GM12872 (cell line): ENCODE results near the gene LIMA1.

ENCODE experiments used
- TF ChIP-seq, protein P1 (sequence below): IDR thresholded peaks from 3 replicates; pipeline ENCODE4 v1.5.1; 2011; ENCODE audit warnings: low read depth, mild to moderate bottlenecking, low read length, moderate library complexity; ENCODE audit not compliant: insufficient read depth

Gene LIMA1

DNA sequence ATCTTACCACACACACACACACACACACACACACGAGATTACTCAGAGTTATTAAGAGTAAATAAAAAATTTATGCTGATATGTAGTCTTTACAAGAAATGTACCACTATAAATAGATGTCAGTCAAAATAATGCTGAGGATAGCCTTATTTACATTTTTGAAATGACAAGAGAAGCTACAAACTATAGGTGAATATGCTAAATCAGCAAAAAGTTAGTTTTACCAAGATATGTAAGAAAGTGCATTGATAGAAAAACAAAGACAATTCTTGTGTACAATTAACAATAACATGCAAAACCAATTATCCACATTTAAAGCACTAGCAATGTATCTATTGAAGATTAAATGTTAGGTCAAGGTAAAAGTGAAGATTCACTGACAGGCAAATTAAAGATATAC is 69.3 kb downstream of the LIMA1 start:
- TF ChIP-seq, protein P1, sequence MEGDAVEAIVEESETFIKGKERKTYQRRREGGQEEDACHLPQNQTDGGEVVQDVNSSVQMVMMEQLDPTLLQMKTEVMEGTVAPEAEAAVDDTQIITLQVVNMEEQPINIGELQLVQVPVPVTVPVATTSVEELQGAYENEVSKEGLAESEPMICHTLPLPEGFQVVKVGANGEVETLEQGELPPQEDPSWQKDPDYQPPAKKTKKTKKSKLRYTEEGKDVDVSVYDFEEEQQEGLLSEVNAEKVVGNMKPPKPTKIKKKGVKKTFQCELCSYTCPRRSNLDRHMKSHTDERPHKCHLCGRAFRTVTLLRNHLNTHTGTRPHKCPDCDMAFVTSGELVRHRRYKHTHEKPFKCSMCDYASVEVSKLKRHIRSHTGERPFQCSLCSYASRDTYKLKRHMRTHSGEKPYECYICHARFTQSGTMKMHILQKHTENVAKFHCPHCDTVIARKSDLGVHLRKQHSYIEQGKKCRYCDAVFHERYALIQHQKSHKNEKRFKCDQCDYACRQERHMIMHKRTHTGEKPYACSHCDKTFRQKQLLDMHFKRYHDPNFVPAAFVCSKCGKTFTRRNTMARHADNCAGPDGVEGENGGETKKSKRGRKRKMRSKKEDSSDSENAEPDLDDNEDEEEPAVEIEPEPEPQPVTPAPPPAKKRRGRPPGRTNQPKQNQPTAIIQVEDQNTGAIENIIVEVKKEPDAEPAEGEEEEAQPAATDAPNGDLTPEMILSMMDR, result no peak

DNA sequence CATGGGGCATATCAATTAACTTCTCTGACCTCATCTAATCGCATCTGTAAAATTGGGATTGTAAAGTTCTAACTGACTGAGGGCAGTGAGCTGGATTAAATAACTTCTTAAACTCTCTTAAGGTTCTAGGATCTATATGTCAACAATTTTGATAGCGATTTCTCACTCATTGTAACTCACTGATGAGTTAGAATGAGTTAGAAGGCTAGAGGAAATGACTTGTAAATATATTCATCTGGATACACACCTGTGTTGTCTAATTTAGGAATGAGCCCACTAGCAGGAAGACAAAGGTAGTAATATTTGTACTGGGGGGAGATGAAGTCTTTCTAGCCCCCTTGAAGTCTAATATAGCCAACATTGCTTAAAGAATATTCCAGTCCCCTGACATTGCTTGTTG is 69.9 kb downstream of the LIMA1 start:
- TF ChIP-seq, protein P1, result no peak

DNA sequence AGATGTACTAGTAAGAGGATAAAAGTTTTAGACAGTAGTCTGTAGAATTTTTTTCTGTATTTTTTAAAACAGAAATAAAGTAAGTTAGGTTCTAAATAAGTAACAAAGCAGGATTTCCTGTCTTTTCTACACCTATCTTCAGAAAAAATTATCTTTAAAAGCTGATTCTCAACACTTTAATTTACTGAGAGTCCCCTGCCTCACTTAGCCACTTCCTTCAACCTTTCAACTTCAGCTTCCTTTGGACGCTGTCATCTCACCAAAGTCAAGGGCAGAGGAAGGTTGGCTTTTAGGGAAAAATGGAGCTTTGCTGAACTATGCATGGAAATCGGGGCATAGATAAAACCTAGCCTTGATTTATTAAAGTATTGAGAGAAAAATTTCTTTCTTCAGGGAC is 71.3 kb downstream of the LIMA1 start:
- TF ChIP-seq, protein P1, result no peak

DNA sequence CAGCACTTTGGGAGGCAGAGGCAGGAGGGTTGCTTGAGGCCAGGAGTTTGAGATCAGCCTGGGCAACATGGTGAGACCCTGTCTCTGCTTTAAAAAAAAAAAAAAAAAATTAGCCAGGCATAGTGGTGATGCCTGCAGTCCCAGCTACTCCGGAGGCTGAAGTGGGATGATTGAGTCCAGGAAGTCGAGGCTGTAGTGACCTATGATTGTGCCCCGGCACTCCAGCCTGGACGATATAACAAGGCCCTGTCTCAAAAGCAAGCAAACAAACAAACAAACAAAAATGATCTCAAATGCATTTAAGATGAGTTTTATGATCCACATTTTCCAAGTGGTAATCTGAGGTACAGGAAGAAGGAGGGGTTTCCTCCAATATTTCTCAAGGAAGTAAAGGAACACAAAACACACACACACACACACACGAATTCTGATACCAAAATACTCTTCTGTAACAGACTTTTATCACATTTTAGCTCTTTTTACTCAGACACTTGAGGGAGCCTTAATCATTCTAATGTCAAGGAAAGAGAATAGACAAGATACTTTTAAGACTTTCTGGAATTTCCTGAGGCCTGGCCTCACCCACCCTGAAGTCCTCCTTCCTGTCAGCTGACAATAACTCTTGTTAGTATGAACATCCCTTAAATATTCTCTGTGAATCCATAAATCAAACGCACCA is 71.8 kb downstream of the LIMA1 start:
- TF ChIP-seq, protein P1, result no peak

DNA sequence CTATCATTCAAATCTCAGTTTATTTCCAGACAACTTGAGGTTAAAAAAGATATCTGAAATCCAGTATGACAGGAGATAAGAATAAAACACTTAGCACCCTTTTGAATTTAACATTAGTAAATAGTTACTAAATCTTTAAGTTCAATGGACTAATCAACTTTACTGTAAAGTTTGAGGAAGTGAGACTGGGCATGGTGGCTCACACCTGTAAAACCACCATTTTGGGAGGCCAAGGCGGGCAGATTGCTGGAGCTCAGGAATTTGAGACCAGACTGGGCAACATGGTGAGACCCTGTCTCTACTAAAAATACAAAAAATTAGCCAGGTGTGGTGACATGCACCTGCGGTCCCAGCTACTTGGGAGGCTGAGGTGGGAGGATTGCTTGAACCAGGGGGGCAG is 75.9 kb downstream of the LIMA1 start:
- TF ChIP-seq, protein P1, result no peak

DNA sequence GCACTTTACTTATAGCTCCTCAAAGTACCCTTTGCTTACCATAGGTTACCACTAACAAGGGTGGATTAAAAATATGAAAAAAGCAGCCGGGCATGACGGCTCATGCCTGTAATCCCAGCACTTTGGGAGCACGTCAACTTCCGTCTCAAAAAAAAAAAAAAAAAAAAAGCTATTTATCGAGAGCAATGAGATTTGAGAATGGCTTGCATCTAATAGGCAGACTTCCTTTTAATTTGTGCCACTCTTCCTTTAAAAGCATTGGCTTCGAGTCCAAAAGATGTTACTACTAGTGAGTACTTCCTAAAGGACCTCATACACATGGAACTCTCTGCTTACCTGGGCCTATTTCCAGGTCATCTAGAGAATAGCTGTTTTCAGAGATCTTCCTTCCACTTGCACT is 77.7 kb downstream of the LIMA1 start:
- TF ChIP-seq, protein P1, result no peak

DNA sequence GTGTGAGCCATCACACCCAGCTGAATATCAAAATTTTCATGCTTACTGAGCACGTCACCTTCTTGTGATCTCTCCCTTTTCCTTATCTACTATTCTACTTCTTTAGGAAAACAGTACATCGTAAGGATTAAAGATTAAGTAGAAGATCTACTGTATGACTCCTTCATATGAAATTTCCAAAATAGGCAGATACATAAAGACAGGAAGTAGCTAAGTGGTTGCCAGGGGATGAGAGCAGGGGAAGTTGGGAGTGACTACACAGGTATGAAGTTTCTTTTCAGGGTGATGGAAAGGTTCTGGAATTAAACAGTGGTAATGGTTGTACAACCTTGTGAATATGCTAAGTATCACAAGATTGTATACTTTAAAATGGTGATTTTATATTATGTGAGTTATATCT is 79.6 kb downstream of the LIMA1 start:
- TF ChIP-seq, protein P1, result no peak

DNA sequence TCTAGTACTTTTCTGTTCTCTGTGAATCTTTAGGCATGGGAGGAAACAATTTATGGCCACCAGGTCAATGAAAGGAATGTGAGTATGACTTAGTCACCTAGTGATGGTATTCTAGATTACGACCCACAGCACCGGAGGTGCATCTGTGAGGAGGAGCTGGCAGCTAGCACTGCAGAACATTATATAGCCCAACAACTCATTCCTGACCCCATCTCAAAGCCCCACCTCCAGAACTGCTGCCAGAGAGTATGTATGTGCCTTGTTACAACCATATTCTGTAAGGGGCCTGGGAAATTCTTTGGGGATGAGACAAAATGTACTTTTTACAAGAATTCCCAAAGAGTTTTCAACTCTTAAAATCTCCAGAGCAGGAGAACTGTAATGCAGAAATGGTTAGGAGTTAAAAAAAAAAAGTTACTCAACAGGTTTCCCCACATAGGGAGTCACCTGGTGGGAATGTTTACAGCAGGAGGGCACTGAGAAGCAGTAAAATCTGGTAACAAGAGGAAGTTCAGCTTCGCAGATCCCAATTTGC is 81.3 kb downstream of the LIMA1 start:
- TF ChIP-seq, protein P1, result no peak
